A549 (cell line): Measurements from ENCODE around the gene ALDH1L1.

ENCODE experiments used
- CBX8 ChIP-seq: fragments of 200-600 bp; sonication (generic); IDR thresholded peaks from 2 replicates; pipeline ENCODE4 v1.6.1; 2016
- CEBPB ChIP-seq, 2 experiments: fragments of >200 bp in 1 of 2; sonication (Bioruptor Twin) in 1 of 2; formaldehyde crosslinking in 1 of 2; IDR thresholded peaks; 2 replicates each; pipeline ENCODE4 v1.6.1; 2012 to 2016
- CTCF ChIP-seq: fragments of >200 bp; sonication (Bioruptor Twin); formaldehyde crosslinking; IDR thresholded peaks from 3 replicates; pipeline ENCODE4 v1.5.1; 2016
- JUN ChIP-seq, 2 experiments: fragments of >200 bp; sonication (Bioruptor Twin); formaldehyde crosslinking; IDR thresholded peaks; 2 replicates in 1 of 2; 3 replicates in 1 of 2; pipeline ENCODE4 v1.6.1; 2016 to 2017
- RCOR1 ChIP-seq: fragments of 150-350 bp; IDR thresholded peaks from 2 replicates; pipeline ENCODE4 v1.6.1; 2014; ENCODE audit warnings: antibody characterized with exemption, low read length, low read depth
- RFX5 ChIP-seq: fragments of 450-650 bp; IDR thresholded peaks from 2 replicates; pipeline ENCODE4 v1.7.1; 2014; ENCODE audit warnings: antibody characterized with exemption, mild to moderate bottlenecking, moderate library complexity
- RNF2 ChIP-seq: fragments of 200-600 bp; sonication (generic); IDR thresholded peaks from 2 replicates; pipeline ENCODE4 v1.6.1; 2016; ENCODE audit warnings: low read depth, mild to moderate bottlenecking, antibody characterized with exemption, moderate library complexity, borderline replicate concordance
- ZFP36 ChIP-seq: fragments of 450-650 bp; IDR thresholded peaks from 2 replicates; pipeline ENCODE4 v1.6.1; 2014; ENCODE audit warnings: borderline replicate concordance; ENCODE audit not compliant: partially characterized antibody
- TF ChIP-seq, protein P1 (sequence below): IDR thresholded peaks from 2 replicates; pipeline ENCODE4 v1.6.1; 2012
- TF ChIP-seq, protein P2 (sequence below): fragments of 200-600 bp; sonication (generic); IDR thresholded peaks from 2 replicates; pipeline ENCODE4 v1.6.1; 2016; ENCODE audit warnings: antibody characterized with exemption, mild to moderate bottlenecking, moderate library complexity
- TF ChIP-seq, protein P3 (sequence below): fragments of 150-350 bp; IDR thresholded peaks from 2 replicates; pipeline ENCODE4 v1.6.1; 2014; ENCODE audit warnings: low read depth, mild to moderate bottlenecking, low read length

DNA sequence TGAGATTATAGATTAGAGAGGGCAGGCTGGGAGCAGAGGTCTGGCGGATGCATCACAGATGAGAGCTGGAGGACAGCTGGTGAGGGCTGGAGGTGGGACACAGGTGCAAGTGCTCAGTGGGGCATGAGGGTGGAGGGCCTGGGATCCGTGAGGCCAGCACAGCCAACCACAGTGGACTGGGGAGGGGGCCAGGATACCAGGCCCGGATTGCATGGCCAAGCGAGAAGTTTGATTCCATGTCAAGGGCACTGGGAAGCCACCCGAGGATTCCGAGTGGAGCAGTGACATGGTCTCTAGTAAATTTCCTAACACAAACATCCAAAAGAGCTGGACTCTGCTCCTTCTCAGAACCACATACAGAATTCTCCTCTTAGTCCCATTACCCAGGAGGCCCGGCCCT is 52.5 kb downstream of the ALDH1L1 start:
- TF ChIP-seq RCOR1 (no peak), CBX8 (no peak), CTCF (no peak), ZFP36 (no peak), RNF2 (no peak), RFX5 (no peak), CEBPB (IDR thresholded peaks at IDR 0.05) (no peak), JUN (IDR thresholded peaks at IDR 0.05) (no peak)
- TF ChIP-seq, protein P1, sequence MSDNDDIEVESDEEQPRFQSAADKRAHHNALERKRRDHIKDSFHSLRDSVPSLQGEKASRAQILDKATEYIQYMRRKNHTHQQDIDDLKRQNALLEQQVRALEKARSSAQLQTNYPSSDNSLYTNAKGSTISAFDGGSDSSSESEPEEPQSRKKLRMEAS = no peak
- TF ChIP-seq, protein P2, sequence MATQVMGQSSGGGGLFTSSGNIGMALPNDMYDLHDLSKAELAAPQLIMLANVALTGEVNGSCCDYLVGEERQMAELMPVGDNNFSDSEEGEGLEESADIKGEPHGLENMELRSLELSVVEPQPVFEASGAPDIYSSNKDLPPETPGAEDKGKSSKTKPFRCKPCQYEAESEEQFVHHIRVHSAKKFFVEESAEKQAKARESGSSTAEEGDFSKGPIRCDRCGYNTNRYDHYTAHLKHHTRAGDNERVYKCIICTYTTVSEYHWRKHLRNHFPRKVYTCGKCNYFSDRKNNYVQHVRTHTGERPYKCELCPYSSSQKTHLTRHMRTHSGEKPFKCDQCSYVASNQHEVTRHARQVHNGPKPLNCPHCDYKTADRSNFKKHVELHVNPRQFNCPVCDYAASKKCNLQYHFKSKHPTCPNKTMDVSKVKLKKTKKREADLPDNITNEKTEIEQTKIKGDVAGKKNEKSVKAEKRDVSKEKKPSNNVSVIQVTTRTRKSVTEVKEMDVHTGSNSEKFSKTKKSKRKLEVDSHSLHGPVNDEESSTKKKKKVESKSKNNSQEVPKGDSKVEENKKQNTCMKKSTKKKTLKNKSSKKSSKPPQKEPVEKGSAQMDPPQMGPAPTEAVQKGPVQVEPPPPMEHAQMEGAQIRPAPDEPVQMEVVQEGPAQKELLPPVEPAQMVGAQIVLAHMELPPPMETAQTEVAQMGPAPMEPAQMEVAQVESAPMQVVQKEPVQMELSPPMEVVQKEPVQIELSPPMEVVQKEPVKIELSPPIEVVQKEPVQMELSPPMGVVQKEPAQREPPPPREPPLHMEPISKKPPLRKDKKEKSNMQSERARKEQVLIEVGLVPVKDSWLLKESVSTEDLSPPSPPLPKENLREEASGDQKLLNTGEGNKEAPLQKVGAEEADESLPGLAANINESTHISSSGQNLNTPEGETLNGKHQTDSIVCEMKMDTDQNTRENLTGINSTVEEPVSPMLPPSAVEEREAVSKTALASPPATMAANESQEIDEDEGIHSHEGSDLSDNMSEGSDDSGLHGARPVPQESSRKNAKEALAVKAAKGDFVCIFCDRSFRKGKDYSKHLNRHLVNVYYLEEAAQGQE = no peak
- TF ChIP-seq, protein P3, sequence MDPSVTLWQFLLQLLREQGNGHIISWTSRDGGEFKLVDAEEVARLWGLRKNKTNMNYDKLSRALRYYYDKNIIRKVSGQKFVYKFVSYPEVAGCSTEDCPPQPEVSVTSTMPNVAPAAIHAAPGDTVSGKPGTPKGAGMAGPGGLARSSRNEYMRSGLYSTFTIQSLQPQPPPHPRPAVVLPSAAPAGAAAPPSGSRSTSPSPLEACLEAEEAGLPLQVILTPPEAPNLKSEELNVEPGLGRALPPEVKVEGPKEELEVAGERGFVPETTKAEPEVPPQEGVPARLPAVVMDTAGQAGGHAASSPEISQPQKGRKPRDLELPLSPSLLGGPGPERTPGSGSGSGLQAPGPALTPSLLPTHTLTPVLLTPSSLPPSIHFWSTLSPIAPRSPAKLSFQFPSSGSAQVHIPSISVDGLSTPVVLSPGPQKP = no peak
